Subcutaneous abdominal adipose tissue (tissue), 5 donors: ENCODE measurements around the gene ST6GAL2.

Source experiments
- H3K27ac ChIP-seq: one replicate; pipeline ENCODE4 v1.7.0; 2013; ENCODE audit warnings: low read depth, mild to moderate bottlenecking, inconsistent platforms, low read length, moderate library complexity
- H3K27me3 ChIP-seq, 5 donors: one replicate each; pipeline ENCODE4 v1.7.0; 2013; ENCODE audit warnings: low read length in 5 of 5, inconsistent platforms in 1 of 5; ENCODE audit not compliant: control insufficient read depth in 5 of 5, insufficient read depth in 4 of 5
- H3K36me3 ChIP-seq, 5 donors: one replicate each; pipeline ENCODE4 v1.7.0; 2013; ENCODE audit warnings: low read length in 5 of 5; ENCODE audit not compliant: control insufficient read depth in 5 of 5, insufficient read depth in 5 of 5
- H3K4me1 ChIP-seq, 5 donors: one replicate each; pipeline ENCODE4 v1.7.0; 2013; ENCODE audit warnings: low read length in 5 of 5, mild to moderate bottlenecking in 3 of 5, moderate library complexity in 1 of 5; ENCODE audit not compliant: control insufficient read depth in 5 of 5, insufficient read depth in 5 of 5
- H3K4me3 ChIP-seq, 5 donors: one replicate each; pipeline ENCODE4 v1.7.0; 2013; ENCODE audit warnings: low read length in 5 of 5, low read depth in 1 of 5
- H3K9ac ChIP-seq, 5 donors: one replicate each; pipeline ENCODE4 v1.7.0; 2013; ENCODE audit warnings: low read length in 5 of 5, mild to moderate bottlenecking in 4 of 5, moderate library complexity in 3 of 5
- H3K9me3 ChIP-seq, 5 donors: one replicate each; pipeline ENCODE4 v1.7.0; 2013; ENCODE audit warnings: low read length in 5 of 5; ENCODE audit not compliant: control insufficient read depth in 5 of 5
- donor health status: healthy.
- donor health status: healthy.
- donor health status: healthy.
- donor health status: healthy.
- donor health status: healthy.

Gene ST6GAL2

DNA sequence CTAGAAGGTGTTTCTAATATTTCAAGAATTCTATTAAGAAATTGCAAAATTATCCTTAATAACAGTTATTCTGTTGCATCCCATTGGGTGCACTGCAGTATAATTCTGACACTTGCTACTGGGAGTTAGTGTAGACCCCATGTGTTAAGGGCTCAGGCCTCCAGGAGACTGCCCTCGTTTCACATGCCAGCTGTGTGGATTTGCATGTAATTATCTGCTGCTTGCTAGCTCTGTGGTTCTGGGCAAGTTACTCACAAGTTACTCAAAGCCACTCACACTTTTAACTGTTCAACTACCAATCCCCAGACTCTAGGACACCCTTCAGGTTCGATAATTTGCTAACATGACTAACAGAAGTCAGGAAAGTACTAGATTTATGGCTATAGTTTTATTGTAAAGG lies 38.6 kb downstream of the ST6GAL2 start:
- Histone ChIP-seq H3K27ac (no peak overlapping the region), H3K27me3 (no peaks in the 10 kb centered on the region), H3K4me3 (no peak overlapping the region), H3K9ac (no peak overlapping the region), H3K9me3 (no peaks in the 10 kb centered on the region), H3K36me3 (no peaks in the 10 kb centered on the region), H3K4me1 (peaks cover 0 to 15% (median 8%) of the 10 kb centered on the region in 5 donors)

DNA sequence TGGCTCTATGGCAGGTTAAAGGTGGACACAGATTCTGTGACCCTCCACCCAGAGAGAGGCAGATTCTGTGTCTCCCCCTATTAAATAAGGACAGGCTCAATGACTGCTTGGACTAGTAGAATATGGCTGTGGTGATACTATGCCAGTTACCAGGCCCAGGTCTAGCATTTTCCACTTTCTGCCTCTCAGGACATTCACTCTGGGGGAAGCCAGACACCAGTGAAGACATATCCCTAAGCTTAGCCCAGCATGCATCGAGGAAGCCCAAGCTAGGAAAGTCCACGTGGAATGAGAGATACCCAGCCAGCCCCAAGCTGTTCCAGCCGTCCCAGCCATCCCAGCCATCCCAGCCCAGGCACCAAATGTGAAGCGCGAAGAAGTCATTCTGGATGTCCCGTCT lies 40.3 kb downstream of the ST6GAL2 start:
- Histone ChIP-seq H3K9ac (no peak overlapping the region), H3K27me3 (no peaks in the 10 kb centered on the region), H3K27ac (no peak overlapping the region), H3K9me3 (no peaks in the 10 kb centered on the region), H3K4me3 (no peak overlapping the region), H3K36me3 (no peaks in the 10 kb centered on the region), H3K4me1 (peaks cover 2 to 8% (median 4%) of the 10 kb centered on the region in 5 donors)

- Histone ChIP-seq H3K4me1 (peaks cover 3 to 10% (median 7%) of the 10 kb centered on the region in 5 donors), H3K27ac (no peak overlapping the region), H3K9ac (no peak overlapping the region), H3K36me3 (no peaks in the 10 kb centered on the region), H3K4me3 (no peak overlapping the region), H3K27me3 (no peaks in the 10 kb centered on the region), H3K9me3 (no peaks in the 10 kb centered on the region)
These were observed 42.1 kb downstream of the ST6GAL2 start for GRCh38 chr2:106843910-106844250.

DNA sequence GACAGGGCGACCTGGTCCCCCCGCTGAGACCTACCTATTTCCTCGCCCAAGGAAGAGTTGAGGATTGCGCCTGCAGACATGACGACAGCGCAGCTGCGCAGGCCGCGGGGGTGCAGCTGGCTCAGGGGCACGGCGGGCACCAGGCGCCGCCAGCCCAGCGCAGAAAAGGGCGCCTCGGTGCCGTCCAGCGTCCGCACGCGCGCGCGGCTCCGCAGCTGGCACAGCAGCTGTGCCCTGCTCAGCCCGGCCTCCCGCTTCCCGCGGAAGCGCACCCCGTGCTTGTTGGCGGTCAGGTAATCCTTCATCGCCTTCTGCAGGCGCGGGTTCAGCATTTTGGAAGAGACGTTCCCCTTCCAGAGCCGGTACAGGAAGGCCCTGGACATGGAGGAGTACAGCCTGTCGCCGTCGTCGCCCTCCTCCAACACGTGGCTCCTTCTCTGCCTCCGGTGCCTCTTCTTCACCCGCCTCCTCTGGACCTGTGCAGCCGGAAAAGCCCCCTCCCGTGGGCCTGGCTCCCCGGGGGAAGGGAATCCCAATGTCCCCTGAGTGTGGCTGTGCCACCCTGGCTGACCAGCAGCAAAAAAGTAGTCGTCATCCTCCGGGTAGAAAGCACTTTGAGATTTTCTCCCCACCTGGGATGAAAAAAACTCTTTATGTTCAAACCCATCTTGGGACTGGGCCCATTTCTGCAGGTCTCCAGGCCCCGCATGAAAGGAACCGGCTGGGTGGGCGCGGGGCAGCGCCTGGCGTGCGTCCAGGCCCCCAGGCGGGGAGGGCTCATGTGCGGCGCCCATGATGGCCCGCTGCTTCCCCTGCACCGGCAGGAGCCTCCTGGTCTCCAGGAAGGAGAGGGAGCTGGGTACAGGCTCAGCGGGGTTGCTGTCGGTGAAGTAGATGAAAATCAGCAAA lies 42.7 kb downstream of the ST6GAL2 start:
- H3K9ac ChIP-seq: no peak overlapping the region
- H3K27ac ChIP-seq: no peak overlapping the region
- no peak overlapping the region for H3K4me3 ChIP-seq
- no peaks in the 10 kb centered on the region for H3K27me3 ChIP-seq
- no peaks in the 10 kb centered on the region for H3K36me3 ChIP-seq
- H3K9me3 ChIP-seq: no peaks in the 10 kb centered on the region
- peaks cover 3 to 10% (median 7%) of the 10 kb centered on the region in 5 donors for H3K4me1 ChIP-seq

- H3K4me1 ChIP-seq: peaks cover 3 to 10% (median 7%) of the 10 kb centered on the region in 5 donors
- H3K4me3 ChIP-seq: no peak overlapping the region
- H3K9ac ChIP-seq: no peak overlapping the region
- H3K36me3 ChIP-seq: no peaks in the 10 kb centered on the region
- no peaks in the 10 kb centered on the region for H3K9me3 ChIP-seq
- H3K27me3 ChIP-seq: no peaks in the 10 kb centered on the region
- H3K27ac ChIP-seq: no peak overlapping the region
These were observed 43.9 kb downstream of the ST6GAL2 start for GRCh38 chr2:106841886-106842645.

- Histone ChIP-seq H3K36me3 (no peaks in the 10 kb centered on the region), H3K9me3 (no peaks in the 10 kb centered on the region), H3K27me3 (no peaks in the 10 kb centered on the region), H3K27ac (no peak overlapping the region), H3K4me3 (no peak overlapping the region), H3K9ac (no peak overlapping the region), H3K4me1 (peaks cover 3 to 10% (median 7%) of the 10 kb centered on the region in 5 donors)
These were observed 45.1 kb downstream of the ST6GAL2 start for GRCh38 chr2:106840818-106841217.

DNA sequence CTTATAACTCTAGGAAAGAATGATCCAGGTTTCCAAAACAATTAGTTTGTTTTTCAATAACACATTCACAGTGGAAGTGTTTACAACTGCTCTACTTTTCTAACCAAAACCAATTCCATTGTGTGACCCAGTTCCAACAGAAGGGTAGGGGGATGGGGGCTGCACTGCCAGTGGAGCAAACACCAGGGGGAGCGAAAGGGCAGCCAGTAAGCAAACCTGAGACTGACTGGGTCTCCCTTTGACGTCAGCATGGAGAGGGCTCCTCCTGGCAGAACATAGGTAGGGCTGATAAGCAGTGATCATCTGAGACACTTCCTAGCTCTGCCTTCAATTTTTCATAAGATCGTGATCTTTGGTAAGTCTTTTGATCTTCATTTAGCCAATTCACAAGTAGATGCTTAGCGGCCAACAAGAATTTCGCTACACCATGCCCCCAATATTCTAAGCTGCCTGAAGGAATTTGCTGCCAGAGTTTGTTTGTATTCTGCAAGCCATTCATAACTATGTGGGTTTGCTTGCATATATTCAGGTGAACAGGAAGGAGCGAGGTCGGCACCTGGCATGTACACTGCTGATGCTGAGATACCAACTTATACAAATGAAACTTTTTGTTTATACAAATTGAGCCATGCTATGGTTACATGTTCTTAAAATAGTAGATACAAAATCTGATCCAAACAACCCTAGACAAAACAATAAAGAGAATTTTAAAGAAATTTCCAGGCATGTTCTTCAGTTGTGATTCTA lies 45.9 kb downstream of the ST6GAL2 start:
- no peak overlapping the region for H3K27ac ChIP-seq
- no peak overlapping the region for H3K9ac ChIP-seq
- no peaks in the 10 kb centered on the region for H3K9me3 ChIP-seq
- peaks cover 3 to 10% (median 7%) of the 10 kb centered on the region in 5 donors for H3K4me1 ChIP-seq
- no peaks in the 10 kb centered on the region for H3K27me3 ChIP-seq
- H3K36me3 ChIP-seq: no peaks in the 10 kb centered on the region
- H3K4me3 ChIP-seq: no peak overlapping the region

DNA sequence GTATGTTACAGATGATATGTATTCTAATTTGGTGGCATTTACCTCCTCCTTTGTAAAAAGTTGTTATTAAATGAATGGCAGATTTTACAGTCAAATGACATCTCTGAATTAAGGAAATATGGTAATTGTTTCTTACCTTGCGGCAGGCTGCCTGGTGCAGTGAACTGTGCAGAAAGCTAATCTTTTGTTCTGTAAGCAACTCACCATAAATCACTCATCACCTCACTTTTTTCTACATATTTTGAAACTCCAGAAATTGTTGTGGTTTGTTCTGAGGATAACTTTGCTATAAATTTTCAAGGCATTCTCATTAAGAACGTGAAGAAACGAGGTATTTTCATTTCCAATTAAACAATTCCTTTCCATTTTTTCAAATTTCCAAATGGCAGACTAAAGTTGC lies 52.7 kb downstream of the ST6GAL2 start:
- Histone ChIP-seq H3K36me3 (no peaks in the 10 kb centered on the region), H3K9me3 (no peaks in the 10 kb centered on the region), H3K9ac (no peak overlapping the region), H3K27me3 (no peaks in the 10 kb centered on the region), H3K4me1 (no peaks in the 10 kb centered on the region), H3K27ac (no peak overlapping the region), H3K4me3 (no peak overlapping the region)

GRCh38 chr2:106831816-106832569 lies 54.0 kb downstream of the ST6GAL2 start:
- Histone ChIP-seq H3K9me3 (no peaks in the 10 kb centered on the region), H3K27ac (no peak overlapping the region)

More at GRCh38 chr2:106831816-106832569, 54.0 kb downstream of the ST6GAL2 start:
- no peaks in the 10 kb centered on the region for H3K36me3 ChIP-seq
- H3K9ac ChIP-seq: no peak overlapping the region
- no peak overlapping the region for H3K4me3 ChIP-seq
- no peaks in the 10 kb centered on the region for H3K4me1 ChIP-seq
- H3K27me3 ChIP-seq: no peaks in the 10 kb centered on the region
